SK-MEL-5 (cell line): ENCODE data around the gene RPS5. TPM values are rescaled to one million over a fixed set of nuclear protein-coding genes. Genes with fewer than 3 reads are reported as not detected.

Source experiments
- DNase-seq: peaks from one replicate; pipeline ENCODE4 v3.0.0-alpha.2; 2016; ENCODE audit warnings: low read depth, low spot score
- in situ Hi-C: cut with HindIII; loops from 2 replicates; pipeline ENCODE4 v1.10.0; 2016; ENCODE audit warnings: low sequenced_read_pairs, high pct_unique_total_duplicates, low pct_unique_long_range_greater_than_20kb
- total RNA-seq: library from RNA; depleted of rRNA; stranded (reverse); fragments of >200 nt; shearing (Covaris generic); gene quantifications from 2 replicates; pipeline ENCODE4 v1.2.3, GENCODE V29; 2014

RPS5 gene
- total RNA-seq, 1 experiment from 2014 or later = 1,795 TPM

DNA sequence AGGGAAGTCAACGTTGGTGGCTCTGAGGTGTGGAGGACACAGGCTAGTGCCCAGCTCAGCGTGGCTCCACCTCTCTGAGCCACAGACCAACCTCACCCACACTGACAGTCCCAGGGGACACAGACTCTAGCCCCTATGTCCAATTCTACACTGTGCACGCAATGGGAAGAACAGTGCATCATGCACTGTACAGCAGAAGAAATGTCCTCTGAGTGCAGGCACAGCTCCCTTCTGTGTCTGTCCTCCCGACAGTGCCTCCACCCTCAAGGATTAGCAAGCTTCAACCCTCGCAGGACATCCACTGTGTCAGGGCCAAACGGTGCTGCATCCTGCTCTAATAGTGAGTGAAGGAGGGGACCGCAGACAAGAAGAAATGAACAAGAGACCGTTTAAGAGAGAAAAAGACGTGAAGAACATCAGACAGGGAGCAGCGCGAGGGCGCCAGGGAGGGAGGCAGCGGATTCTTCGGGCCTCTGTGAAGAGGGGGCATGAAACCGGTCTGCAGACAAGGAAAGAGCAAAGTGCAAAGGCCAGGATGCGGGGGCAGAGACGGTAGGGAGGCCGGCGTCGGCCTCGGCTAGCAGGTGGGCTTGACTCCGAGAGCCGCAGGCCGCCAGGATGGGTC lies 6.9 kb upstream of the RPS5 start:
- no peak for DNase-seq
- in situ Hi-C loops = no loop called here

DNA sequence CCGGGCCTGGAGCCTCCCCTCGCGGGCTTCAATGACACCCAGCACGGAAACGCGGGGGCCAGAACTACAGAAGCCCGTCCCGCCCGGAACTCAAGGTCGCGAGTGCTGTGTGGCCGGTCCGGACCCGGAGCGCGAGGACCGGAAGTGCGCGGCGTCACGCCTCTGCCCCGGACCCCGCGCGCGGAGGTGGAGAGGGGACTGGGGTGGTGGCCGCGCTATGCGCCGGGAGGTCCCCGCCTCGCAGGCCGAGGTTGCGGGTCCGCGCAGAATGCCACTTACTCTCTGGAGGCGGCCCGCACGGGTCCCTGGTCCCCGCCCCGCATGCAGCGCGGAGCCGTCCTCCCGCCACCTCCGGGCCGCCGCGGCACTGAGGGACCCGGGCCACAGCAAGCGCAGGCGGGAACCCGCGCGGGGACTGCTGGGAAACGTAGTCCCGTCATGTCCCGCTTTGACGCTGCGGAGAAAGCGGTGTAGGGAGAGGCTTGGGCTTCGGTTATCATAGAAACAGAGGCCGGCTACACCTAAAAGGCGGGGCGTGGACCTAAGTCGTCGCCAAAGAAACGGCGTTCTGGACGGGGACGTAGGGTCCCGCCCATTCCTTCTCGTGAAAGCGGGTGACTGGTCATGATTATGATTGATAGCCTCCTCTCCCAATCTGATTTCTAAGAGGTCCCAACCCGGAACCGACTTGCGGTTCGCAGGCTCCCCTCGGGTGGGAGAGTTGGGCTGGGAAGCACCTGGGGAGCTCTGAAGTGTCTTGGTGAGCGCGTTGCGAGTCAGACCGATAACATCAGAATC lies 6.2 kb upstream of the RPS5 start, which contains the start of gene ZNF837:
ZNF837 (minus strand) TSS at position 369 of the 798 bp plus-strand sequence. CDS start 11,698 bp downstream, outside the sequence.
- in situ Hi-C loops = no loop called here
- peak; percentile 100 for DNase-seq

DNA sequence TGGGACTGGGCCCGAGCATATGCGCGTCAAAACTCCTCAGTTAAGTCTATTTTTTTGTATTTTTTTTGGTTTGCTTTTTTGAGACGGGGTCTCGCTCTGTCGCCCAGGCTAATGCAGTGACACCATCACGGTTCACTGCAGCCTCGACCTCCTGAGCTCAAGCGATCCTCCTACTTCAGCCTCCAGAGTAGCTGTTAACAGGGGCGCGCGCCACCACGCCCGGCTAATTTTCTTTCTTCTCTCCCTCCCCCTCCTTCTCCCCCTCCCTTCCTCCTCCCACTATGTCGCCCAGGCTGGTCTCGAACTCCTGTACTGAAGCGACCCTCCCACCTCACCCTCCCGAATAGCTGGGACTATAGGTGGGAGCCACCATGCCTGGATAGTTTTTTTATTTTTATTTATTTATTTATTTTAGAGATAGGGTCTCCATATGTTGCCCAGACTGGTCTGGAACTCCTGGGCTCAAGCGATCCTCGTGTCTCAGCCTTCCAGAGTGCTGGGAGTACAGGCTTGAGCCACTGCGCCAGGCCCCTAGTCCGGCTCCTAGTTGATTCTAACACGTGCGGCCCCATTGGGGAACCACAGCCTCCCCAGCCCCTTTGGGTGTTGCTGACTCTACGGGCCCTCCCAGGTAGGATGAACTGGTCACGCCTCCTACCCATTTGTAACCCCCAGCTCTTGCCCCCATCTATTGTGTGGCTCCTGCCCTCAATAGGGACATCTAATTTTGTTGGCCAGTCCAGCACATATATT lies 5.4 kb upstream of the RPS5 start:
- DNase-seq = no peak
- in situ Hi-C loops = no loop called here

DNA sequence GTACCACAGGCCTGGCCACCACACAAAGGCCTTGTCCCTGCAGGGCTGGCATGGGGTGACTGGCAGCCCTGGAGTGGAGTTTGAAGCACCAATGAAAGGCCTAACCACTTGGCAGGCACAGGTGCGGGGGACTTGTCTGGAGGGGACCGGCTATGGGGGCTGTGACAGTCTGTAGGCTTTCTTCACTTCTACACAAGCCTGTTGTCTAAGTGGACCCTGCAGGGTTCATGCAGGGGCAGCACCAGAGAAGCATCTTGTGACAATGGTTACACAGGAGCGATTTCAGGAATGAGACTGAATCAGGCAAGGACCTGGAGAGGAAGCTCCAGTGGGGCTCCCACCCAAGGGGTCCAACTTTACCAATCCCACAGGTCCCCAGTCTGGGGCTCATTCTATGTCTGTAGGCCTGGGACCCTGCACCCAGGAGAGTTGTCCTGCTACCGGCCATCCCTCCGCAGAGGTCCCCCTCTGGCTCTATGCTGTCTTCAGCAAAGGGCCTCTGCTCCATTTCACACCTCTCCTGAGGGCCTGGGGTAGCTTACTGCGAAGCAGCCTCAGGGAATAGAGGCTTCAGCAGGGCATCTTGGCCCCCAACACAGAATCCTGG lies 4.0 kb upstream of the RPS5 start:
- in situ Hi-C loops = no loop called here
- DNase-seq = no peak

DNA sequence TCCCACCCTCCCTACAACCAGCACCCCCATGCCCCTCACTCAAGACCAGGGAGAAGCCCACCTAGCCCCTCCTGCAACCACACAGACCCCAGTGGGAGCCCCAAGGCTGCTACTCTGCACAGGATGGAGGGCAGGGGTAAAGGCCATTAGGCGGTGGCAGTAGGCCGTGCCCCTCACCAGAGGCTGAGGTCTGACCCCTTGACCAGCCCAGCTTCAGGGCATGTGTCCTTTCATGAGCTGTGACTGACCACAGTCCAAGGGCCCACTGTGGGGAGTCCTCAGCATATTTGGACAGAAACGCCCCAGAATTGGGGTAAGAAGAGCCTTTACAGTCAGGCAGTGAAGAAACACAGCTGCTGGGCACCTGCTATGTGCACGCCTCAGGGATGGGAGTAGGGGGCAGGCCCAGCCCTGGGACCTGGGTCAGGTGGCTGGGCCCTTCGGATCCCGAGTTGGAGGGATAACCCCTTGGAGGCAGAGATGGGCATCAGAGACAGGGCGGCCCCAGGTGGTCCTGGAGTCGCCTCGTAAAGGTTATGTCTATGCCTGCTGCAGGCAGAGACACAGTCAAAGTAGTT lies 1.7 kb upstream of the RPS5 start:
- in situ Hi-C loops = no loop called here
- no peak for DNase-seq

DNA sequence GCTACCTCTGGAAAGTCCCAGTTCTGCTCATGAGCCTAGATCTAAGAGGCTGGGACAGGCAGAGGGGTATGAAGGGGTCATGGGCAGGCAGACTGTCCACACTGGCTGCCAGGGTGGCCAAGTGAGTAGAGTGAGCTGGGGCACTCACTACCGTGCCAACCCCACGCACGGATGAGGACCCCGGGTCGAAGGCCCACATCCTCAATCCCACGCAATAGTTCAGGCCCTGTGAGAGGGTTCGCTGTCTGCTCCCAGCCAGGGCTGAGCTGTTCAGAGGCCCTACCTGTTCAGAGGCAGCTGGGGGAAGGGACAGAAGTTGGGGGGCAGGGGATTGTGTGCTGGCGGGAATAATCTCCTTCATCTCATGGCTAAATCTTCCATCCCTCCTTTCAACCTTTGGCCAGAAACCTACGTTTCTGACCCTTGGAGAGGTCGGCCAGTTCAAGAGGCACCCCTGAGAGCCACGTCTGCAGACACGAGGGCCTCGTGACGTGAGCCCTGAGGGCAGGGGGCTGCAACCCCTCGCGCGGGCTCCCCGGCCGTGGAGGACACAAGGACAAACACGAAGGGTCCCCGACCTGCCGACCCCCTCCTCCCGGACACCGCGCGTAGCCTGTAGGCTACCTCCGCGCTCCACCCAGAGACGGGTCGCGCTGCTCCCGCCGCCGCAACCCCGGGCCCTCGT lies 1.0 kb upstream of the RPS5 start:
- DNase-seq = no peak
- in situ Hi-C loops = no loop called here

DNA sequence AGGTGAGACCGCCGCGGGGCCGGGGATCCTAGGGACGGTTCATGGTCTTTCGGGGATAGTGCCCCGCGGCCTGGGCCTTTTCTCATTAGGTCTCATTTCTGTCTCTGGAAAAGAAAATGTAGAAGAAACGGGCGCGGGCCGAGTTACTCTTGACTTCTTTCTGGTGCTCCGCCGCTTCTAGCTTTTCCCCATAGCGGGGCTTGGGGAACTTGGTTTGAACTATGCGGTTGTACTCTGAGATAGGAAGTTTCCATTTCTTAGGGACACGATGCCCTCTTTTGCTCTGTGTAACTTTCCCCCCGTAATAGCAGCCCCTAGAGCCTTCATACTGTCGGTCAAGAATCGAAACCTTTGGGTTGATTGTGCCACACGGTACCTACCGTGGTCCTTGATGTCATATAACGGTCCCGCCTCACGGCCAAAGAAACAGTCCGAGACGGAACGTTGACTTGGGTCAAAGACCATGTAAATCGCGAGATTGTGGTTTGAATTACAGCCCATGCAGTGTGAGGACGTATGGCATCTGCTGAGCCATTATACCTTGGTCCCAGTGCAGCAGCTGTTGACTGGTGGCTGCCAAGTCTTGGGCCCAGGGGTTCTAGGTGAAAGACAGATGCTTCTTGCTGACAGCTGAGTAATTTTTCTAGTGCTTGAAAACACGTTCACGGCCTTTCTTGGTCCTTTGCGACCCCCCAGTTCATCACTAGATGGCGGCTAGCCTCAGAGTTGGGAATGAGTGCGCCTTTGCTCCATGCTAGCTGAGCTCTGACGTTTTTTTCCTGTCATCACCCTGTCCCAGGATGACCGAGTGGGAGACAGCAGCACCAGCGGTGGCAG lies 487 bp downstream of the RPS5 start:
- in situ Hi-C loops = no loop called here

DNA sequence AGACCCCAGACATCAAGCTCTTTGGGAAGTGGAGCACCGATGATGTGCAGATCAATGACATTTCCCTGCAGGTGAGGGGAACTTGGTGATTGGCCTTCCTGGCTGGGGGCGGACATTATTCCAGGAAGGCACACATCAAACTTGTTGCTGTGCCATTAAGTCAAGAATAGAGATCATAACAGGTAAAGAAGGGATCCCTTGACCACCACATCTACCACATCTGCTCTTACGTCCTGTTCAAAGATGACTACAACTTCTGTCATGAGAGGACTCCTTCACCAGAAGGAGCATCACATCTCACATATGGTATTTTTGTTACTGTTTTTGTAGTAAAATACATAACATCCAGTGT lies 1.1 kb downstream of the RPS5 start:
- in situ Hi-C loops = no loop called here
- no peak for DNase-seq

More for the DNA sequence above, 487 bp downstream of the RPS5 start:
- DNase-seq = no peak

DNA sequence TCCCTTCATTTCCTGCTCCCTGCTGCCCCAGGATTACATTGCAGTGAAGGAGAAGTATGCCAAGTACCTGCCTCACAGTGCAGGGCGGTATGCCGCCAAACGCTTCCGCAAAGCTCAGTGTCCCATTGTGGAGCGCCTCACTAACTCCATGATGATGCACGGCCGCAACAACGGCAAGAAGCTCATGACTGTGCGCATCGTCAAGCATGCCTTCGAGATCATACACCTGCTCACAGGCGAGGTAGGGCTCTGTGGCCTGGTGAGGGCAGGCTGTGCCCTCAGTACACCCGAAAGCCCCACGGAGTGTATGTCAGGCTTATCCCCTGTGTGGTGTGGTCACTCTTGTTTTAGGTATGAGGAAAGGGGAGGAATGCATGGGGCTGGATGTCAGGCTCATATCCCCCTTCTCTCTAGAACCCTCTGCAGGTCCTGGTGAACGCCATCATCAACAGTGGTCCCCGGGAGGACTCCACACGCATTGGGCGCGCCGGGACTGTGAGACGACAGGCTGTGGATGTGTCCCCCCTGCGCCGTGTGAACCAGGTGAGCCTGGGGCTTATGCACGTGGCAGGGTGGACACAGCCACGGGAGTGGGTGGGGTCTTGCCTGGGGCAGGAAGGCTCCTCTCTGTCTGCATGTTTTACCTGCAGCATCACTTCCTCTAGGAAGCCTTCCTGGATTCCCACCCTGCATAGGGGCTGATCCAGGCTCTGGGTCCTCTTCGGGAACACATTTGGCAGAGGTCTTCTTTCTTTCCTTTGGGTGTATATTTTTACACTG lies 6.1 kb downstream of the RPS5 start:
- DNase-seq = no peak
- in situ Hi-C loops = no loop called here

DNA sequence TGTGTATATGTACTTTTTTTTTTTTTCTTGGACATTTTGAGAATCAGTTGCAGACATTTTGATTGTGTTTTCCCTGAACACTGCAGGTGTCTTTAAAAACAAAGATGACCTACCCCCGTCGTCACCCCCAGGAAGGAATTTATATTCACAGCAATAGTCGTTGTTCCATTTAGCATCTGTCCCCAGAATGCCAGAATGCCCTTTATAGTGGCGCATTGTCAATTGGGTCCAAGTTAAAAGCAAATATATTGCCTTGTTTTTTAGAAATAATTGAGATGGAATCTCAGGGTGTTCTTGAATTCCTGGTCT lies 6.6 kb downstream of the RPS5 start:
- in situ Hi-C loops = no loop called here
- no peak for DNase-seq

DNA sequence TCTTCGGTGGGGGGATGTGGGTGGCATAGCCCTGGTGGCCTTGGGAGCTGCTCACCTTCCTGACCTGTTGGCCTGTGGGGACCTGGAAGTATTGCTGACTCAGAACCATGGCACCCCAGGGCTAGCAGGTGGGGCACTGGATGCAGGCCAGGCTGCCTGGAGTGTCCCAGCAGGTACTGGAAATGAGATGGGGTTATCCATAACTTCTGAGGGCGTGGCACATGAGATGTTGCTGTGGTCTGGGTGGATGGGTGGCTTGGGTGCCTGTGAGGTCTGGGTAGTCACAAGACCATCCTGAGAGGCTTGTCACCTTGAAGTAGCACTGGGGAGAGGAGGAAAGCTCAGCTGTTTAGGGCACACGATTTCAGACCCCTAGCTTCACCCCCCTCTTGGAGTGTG lies 7.8 kb downstream of the RPS5 start:
- DNase-seq = no peak
- in situ Hi-C loops = no loop called here

DNA sequence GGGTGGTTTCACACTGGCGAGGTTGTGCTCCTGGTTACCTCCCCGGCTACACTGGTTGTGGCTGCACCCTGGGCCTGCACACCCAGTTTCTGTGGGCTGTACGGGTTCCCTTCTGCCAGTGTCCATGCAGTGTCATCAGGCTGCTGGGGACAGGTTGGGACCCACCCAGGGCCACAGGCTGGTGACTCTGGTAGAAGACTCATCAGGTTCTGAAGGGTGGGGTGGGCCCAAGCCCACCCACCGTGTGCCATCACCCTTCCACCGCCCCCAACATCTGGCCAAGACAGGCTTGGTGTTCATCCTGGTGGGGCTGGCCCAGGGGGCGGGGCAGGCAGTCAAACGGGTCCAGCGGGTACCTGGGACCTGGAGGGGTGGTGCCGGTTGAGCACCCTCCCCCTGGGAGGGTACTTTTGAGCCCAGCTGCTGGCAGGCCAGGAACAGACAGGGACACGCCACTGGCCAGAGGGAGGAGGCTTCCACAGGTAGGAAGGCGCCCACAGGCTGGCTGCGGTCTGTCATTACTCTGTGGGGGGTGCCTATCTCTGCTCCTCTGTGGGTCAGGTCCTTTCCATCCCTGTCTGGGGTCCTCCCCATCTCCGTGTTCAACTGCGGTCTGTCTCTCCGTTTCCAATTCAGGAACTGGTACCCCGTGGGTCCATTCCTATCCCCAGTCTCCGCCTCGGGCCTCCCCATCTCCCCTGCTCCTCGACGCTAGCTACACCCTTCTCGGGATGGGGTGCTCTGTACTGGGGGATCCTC lies 8.3 kb downstream of the RPS5 start, which contains the start of gene RNF225:
RNF225 (plus strand) TSS at position 437 of the 759 bp plus-strand sequence. CDS start 434 bp downstream, outside the sequence.
- in situ Hi-C loops = no loop called here
- no peak for DNase-seq

DNA sequence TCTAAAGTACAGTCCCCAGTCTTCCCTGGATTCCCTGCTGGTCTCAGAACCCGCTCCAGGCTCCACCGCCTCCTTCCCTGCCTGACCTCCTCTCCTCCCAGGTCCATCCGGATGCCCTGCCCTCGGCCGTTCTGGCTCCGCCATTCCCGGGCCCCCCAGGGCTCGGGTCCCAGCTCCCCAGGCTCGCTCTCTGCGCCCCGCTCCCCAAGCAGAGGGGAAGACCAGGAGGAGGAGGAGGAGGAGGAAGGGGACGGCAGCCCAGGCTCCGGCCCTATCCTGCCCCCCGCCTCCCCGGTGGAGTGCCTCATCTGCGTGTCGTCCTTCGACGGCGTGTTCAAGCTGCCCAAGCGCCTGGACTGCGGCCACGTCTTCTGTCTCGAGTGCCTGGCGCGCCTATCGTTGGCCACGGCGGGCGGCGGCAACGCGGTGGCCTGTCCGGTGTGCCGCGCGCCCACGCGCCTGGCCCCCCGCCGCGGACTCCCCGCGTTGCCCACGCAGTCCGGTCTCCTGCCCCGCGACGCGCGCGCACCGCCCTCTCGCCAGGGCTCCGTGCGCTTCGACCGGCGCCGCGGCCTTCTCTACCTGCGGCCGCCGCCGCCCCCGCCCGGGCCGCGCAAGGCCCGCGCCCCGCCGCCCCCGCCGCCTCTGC lies 9.0 kb downstream of the RPS5 start:
- no peak for DNase-seq
- in situ Hi-C loops = no loop called here

DNA sequence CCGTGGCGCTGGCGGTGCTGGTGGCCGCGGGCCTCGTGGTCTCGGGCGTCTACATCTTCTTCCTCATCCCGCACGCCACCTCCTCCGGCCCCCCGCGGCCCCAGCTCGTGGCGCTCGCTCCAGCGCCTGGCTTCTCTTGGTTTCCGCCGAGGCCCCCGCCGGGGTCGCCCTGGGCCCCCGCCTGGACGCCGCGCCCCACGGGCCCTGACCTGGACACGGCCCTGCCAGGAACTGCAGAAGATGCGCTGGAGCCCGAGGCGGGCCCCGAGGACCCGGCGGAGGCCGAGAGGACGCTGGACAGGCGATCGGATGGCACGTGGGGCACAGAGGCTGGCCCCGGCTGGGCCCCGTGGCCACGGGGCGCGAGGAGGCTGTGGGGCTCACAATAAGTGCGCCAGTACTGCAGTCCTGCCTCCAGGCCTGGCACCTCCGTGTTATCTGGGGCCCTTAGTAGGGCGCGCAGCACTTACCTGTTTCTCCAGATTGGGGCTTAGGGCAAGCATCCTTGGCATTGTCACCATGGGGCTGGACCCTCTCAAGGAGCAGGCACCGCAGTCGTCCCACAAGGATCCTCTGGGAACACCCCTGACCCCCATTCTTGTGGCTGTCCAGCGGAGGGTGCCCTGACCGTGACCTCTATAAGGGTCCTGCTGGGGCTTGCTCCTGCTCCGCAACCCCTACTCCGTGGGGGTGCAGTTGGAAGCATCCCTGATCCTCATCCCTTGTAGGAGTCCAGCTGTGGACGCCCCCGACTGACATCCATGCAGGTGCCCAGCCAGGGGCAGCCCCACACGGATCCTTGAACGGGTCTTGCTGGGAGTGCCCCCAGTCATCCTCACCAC lies 9.8 kb downstream of the RPS5 start:
- in situ Hi-C loops = no loop called here

More for the DNA sequence above, 9.8 kb downstream of the RPS5 start:
- no peak for DNase-seq
